Activated CD4-positive, CD25-positive, alpha-beta regulatory T cell (primary cell): ENCODE results near the gene LENG1.

Experiments
- DNase-seq, 4 experiments: peaks; one replicate each; lab custom pipeline; 2025; lab: John Stamatoyannopoulos, UW

LENG1 gene

GRCh38 chr19:54109651-54110050 is 49.9 kb downstream of the LENG1 start:
- DNase-seq: no peak

GRCh38 chr19:54108496-54108895 is 51.0 kb downstream of the LENG1 start:
- DNase-seq: no peak

- DNase-seq: no peak
Measured at GRCh38 chr19:54107876-54108490, 51.5 kb downstream of the LENG1 start.

GRCh38 chr19:54106716-54107115 is 52.8 kb downstream of the LENG1 start:
- no peak for DNase-seq

- DNase-seq: no peak
Measured at GRCh38 chr19:54105796-54106195, 53.7 kb downstream of the LENG1 start.
